DND-41 (cell line): ENCODE results near the gene AKAP5.

Source experiments
- EZH2 ChIP-seq: IDR thresholded peaks from 3 replicates; pipeline ENCODE4 v1.6.1; 2012; ENCODE audit warnings: borderline replicate concordance, low read depth, mild to moderate bottlenecking, moderate library complexity, low read length, inconsistent platforms; ENCODE audit not compliant: severe bottlenecking
- TF ChIP-seq, protein P1 (sequence below): IDR thresholded peaks from 2 replicates; pipeline ENCODE4 v1.5.1; 2012; ENCODE audit warnings: borderline replicate concordance, low read length, moderate library complexity, mild to moderate bottlenecking; ENCODE audit not compliant: poor library complexity, severe bottlenecking; ENCODE audit errors: extremely low read depth

DNA sequence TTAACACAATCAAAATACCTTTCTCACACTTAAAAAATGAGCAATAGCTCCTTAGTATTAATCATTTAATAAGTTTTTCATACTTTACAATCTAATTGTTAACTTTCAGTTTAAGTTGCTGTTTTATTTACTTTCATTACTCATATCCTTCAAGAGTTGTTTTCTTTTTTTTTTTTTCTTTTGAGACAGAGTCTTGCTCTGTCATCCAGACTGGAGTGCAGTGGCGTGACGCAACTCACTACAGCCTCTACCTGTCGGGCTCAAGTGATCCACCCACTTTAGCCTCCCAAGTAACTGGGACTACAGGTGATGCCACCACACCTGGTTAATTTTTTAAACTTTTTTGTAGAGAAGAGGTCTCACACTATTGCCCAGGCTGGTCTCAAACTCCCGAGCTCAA lies 55.4 kb downstream of the AKAP5 start:
- TF ChIP-seq, protein P1, sequence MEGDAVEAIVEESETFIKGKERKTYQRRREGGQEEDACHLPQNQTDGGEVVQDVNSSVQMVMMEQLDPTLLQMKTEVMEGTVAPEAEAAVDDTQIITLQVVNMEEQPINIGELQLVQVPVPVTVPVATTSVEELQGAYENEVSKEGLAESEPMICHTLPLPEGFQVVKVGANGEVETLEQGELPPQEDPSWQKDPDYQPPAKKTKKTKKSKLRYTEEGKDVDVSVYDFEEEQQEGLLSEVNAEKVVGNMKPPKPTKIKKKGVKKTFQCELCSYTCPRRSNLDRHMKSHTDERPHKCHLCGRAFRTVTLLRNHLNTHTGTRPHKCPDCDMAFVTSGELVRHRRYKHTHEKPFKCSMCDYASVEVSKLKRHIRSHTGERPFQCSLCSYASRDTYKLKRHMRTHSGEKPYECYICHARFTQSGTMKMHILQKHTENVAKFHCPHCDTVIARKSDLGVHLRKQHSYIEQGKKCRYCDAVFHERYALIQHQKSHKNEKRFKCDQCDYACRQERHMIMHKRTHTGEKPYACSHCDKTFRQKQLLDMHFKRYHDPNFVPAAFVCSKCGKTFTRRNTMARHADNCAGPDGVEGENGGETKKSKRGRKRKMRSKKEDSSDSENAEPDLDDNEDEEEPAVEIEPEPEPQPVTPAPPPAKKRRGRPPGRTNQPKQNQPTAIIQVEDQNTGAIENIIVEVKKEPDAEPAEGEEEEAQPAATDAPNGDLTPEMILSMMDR, result no peak
- TF ChIP-seq EZH2, result no peak
